Measurements from ENCODE around the gene PRMT7.

PRMT7 gene

GRCh38 chr16:68306633-68307032 lies 4.2 kb upstream of the PRMT7 start:
- no peak for DNase-seq (ENCODE audit: low read depth)

- no peak for DNase-seq (ENCODE audit: low read depth)
These were observed 1.0 kb upstream of the PRMT7 start for GRCh38 chr16:68309799-68310198.

- no peak for DNase-seq (ENCODE audit: low read depth)
These were observed 414 bp upstream of the PRMT7 start for GRCh38 chr16:68310437-68310773.

- no peak for DNase-seq (ENCODE audit: low read depth)
These were observed 2.3 kb downstream of the PRMT7 start for GRCh38 chr16:68313116-68313515.

GRCh38 chr16:68319185-68319908 lies 8.5 kb downstream of the PRMT7 start:
- DNase-seq (ENCODE audit: low read depth), result no peak

GRCh38 chr16:68324336-68324735 lies 13.5 kb downstream of the PRMT7 start:
- no peak for DNase-seq (ENCODE audit: low read depth)

- no peak for DNase-seq (ENCODE audit: low read depth)
These were observed 14.1 kb downstream of the PRMT7 start for GRCh38 chr16:68324780-68325357.

GRCh38 chr16:68328151-68328859 lies 17.5 kb downstream of the PRMT7 start:
- peak; percentile 63 for DNase-seq (ENCODE audit: low read depth)

- DNase-seq (ENCODE audit: low read depth), result no peak
These were observed 18.1 kb downstream of the PRMT7 start for GRCh38 chr16:68328860-68329390.

- peak; percentile 46 for DNase-seq (ENCODE audit: low read depth)
These were observed 21.1 kb downstream of the PRMT7 start for GRCh38 chr16:68331879-68332410.

- no peak for DNase-seq (ENCODE audit: low read depth)
These were observed 21.7 kb downstream of the PRMT7 start for GRCh38 chr16:68332411-68333121.

- peak; percentile 36 for DNase-seq (ENCODE audit: low read depth)
These were observed 24.4 kb downstream of the PRMT7 start for GRCh38 chr16:68335175-68335574.

- DNase-seq (ENCODE audit: low read depth), result no peak
These were observed 27.7 kb downstream of the PRMT7 start for GRCh38 chr16:68338326-68339119.

GRCh38 chr16:68339214-68339613 lies 28.4 kb downstream of the PRMT7 start:
- no peak for DNase-seq (ENCODE audit: low read depth)

GRCh38 chr16:68342620-68343019 lies 31.8 kb downstream of the PRMT7 start:
- DNase-seq (ENCODE audit: low read depth), result no peak

- no peak for DNase-seq (ENCODE audit: low read depth)
These were observed 32.3 kb downstream of the PRMT7 start for GRCh38 chr16:68343137-68343536.

GRCh38 chr16:68344252-68344651 lies 33.4 kb downstream of the PRMT7 start:
- no peak for DNase-seq (ENCODE audit: low read depth)

GRCh38 chr16:68345351-68345810 lies 34.6 kb downstream of the PRMT7 start:
- DNase-seq (ENCODE audit: low read depth), result no peak

- DNase-seq (ENCODE audit: low read depth), result no peak
These were observed 35.3 kb downstream of the PRMT7 start for GRCh38 chr16:68345958-68346635.

- DNase-seq (ENCODE audit: low read depth), result no peak
These were observed 36.2 kb downstream of the PRMT7 start for GRCh38 chr16:68346892-68347480.
